Prostate gland (tissue), 2 donors: ENCODE data around the gene DYNC1H1. TPM values are rescaled to one million over a fixed set of nuclear protein-coding genes. Genes with fewer than 3 reads are reported as not detected.

Source experiments
- DNase-seq: peaks from one replicate; pipeline ENCODE4 v3.0.0-alpha.2; 2019; ENCODE audit warnings: low spot score
- H3K27ac ChIP-seq, 2 donors: fragments of 200-600 bp; sonication (generic); 2 replicates each; pipeline ENCODE4 v1.5.1; 2017 to 2019
- H3K27me3 ChIP-seq: fragments of 200-600 bp; sonication (generic); replicated peaks from 2 replicates; pipeline ENCODE4 v1.5.1; 2019; ENCODE audit not compliant: insufficient read depth
- H3K36me3 ChIP-seq, 2 donors: fragments of 200-600 bp; sonication (generic); 1 replicate in 1 of 2; 2 replicates in 1 of 2; pipeline versions ENCODE4 v1.5.1 to v1.8.1; 2017 to 2019
- H3K4me1 ChIP-seq: fragments of 200-600 bp; sonication (generic); replicated peaks from 2 replicates; pipeline ENCODE4 v1.5.1; 2019
- H3K4me3 ChIP-seq, 2 donors: fragments of 200-600 bp; sonication (generic); 2 replicates each; pipeline ENCODE4 v1.5.1; 2017 to 2019
- H3K9me3 ChIP-seq: fragments of 200-600 bp; sonication (generic); 2 replicates; pipeline ENCODE4 v1.5.1; 2017
- CTCF ChIP-seq, 4 experiments: fragments of 200-600 bp in 2 of 4; fragments of 450-650 bp in 2 of 4; sonication (generic) in 2 of 4; IDR thresholded peaks; 1 replicate in 3 of 4; 2 replicates in 1 of 4; pipeline ENCODE4 v1.5.1; 2016 to 2019; ENCODE audit warnings: antibody characterized with exemption in 4 of 4, mild to moderate bottlenecking in 2 of 4, moderate library complexity in 2 of 4
- POLR2A ChIP-seq: fragments of 450-650 bp; IDR thresholded peaks from one replicate; pipeline ENCODE4 v1.6.1; 2016; ENCODE audit warnings: antibody characterized with exemption, mild to moderate bottlenecking
- POLR2AphosphoS5 ChIP-seq: sonication (generic); formaldehyde crosslinking; IDR thresholded peaks from one replicate; pipeline ENCODE4 v1.6.1; 2017; ENCODE audit warnings: antibody characterized with exemption
- WGBS: methylation state at CpG from one replicate; pipeline ENCODE4 v1.1.5; 2018; 5-methylcytosine and 5-hydroxymethylcytosine counted together
- intact Hi-C: fragments of 100-400 bp; cut with DNase I; formaldehyde crosslinking; loops from one replicate; pipeline ENCODE4 v1.14.2; 2022
- total RNA-seq, 2 donors: library from RNA; depleted of rRNA; stranded (reverse); fragments of >200 nt; gene quantifications; one replicate each; pipeline ENCODE4 v1.1.0, GENCODE V29; 2016

Gene DYNC1H1
- total RNA-seq, 2 donors from 2014 or later, result 366 to 616 TPM

DNA sequence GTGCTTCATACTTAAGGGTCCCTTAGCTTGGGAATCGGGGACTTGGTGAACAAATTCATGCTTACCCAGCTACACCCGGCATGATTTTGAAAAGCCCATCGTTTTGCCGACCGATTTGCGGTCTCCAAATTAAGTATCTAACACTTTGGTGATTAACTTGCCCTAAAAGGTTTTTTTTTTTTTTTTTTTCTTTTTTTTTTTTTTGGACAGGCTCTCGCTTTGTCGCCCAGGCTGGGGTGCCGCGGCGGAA, 123.3 kb downstream of the DYNC1H1 start:
- Histone ChIP-seq H3K27me3 (no peaks in the 10 kb centered on the region), H3K27ac (peak overlapping the region; percentile 99 to 100), H3K9me3 (no peaks in the 10 kb centered on the region), H3K4me3 (peak overlapping the region; percentile 98 to 100), H3K36me3 (peaks cover 4 to 14% of the 10 kb centered on the region in 2 donors), H3K4me1 (peaks cover 5% of the 10 kb centered on the region)
- WGBS, result 2% methylated on average over 11 of the region's 11 CpGs
- intact Hi-C loops, result loop anchor here (5.0 kb wide), 4 partner anchors 35 to 325 kb away; partner anchors contain the start of genes DYNC1H1, PPP2R5C and ZNF839
- TF ChIP-seq CTCF (IDR thresholded peaks at IDR 0.05) (no peak), POLR2A (no peak), POLR2AphosphoS5 (no peak)
- DNase-seq, result no peak

- H3K36me3 ChIP-seq, result peaks cover 0 to 9% of the 10 kb centered on the region in 2 donors
- peak overlapping the region; percentile 98 to 100 for H3K4me3 ChIP-seq
- TF ChIP-seq CTCF (IDR thresholded peaks at IDR 0.05), result peak in 1 of 4 experiments; percentile 2
- TF ChIP-seq POLR2A, result peak; percentile 47
- peak; percentile 30 for TF ChIP-seq POLR2AphosphoS5
- H3K27me3 ChIP-seq, result no peaks in the 10 kb centered on the region
- intact Hi-C loops, result loop anchor here (5.0 kb wide), 4 partner anchors 36 to 326 kb away; partner anchors contain the start of genes DYNC1H1, PPP2R5C and ZNF839
- peaks cover 2% of the 10 kb centered on the region for H3K4me1 ChIP-seq
- DNase-seq, result peak; percentile 44
- no peaks in the 10 kb centered on the region for H3K9me3 ChIP-seq
- peak overlapping the region; percentile 99 to 100 for H3K27ac ChIP-seq
- 32% methylated on average over 39 of the region's 39 CpGs for WGBS
Measured at GRCh38 chr14:102088012-102088792, 123.8 kb downstream of the DYNC1H1 start.

- 91% methylated on average over 11 of the region's 11 CpGs for WGBS
- H3K36me3 ChIP-seq, result no peaks in the 10 kb centered on the region
- no peak overlapping the region for H3K4me3 ChIP-seq
- no peak for TF ChIP-seq POLR2A
- no peak for TF ChIP-seq CTCF (IDR thresholded peaks at IDR 0.05)
- TF ChIP-seq POLR2AphosphoS5, result no peak
- H3K27me3 ChIP-seq, result no peaks in the 10 kb centered on the region
- H3K4me1 ChIP-seq, result no peaks in the 10 kb centered on the region
- intact Hi-C loops, result loop anchor here (5.0 to 10.0 kb wide), 5 partner anchors 37 to 385 kb away; partner anchors contain the start of genes DYNC1H1, PPP2R5C and ZNF839
- H3K27ac ChIP-seq, result no peak overlapping the region
- no peaks in the 10 kb centered on the region for H3K9me3 ChIP-seq
- no peak for DNase-seq
Measured at GRCh38 chr14:102089621-102090343, 125.4 kb downstream of the DYNC1H1 start.

- H3K4me1 ChIP-seq, result no peaks in the 10 kb centered on the region
- no peak overlapping the region for H3K27ac ChIP-seq
- H3K36me3 ChIP-seq, result no peaks in the 10 kb centered on the region
- H3K4me3 ChIP-seq, result no peak overlapping the region
- H3K9me3 ChIP-seq, result no peaks in the 10 kb centered on the region
- no peaks in the 10 kb centered on the region for H3K27me3 ChIP-seq
- intact Hi-C loops, result loop anchor here (10.0 kb wide), 1 partner anchor 386 kb away; no protein-coding TSS in a partner anchor
- TF ChIP-seq POLR2A (no peak), CTCF (IDR thresholded peaks at IDR 0.05) (no peak), POLR2AphosphoS5 (no peak)
- DNase-seq, result no peak
- WGBS, result 91% methylated on average over 3 of the region's 3 CpGs
Measured at GRCh38 chr14:102090713-102091112, 126.3 kb downstream of the DYNC1H1 start.
